ENCODE results near the gene STXBP1. TPM values are rescaled to one million over a fixed set of nuclear protein-coding genes. Genes with fewer than 3 reads are reported as not detected.

Gene STXBP1
- total RNA-seq, 4 donors from 2014 or later: 96.3 to 142 (median 105) TPM

DNA sequence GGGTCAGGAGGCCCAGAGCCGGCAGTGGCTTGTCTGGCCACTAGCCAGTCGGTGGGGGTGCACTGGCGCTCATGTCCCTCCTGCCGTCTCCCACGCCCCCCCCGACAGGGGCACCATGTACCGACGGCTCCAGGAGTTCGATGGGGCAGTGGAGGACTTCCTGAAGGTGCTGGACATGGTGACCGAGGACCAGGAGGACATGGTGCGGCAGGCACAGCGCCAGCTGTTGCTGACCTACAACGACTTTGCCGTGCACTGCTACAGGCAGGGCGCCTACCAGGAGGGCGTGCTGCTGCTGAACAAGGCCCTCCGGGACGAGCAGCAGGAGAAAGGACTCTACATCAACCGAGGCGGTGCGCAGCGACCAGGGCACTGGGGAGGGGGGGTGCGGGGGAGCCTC lies 111.9 kb downstream of the STXBP1 start:
- Histone ChIP-seq H3K36me3 (no peaks in the 10 kb centered on the region), H3K9me3 (no peaks in the 10 kb centered on the region), H3K4me1 (peaks cover 0 to 11% (median 0%) of the 10 kb centered on the region in 4 donors), H3K27me3 (peaks cover 0 to 9% of the 10 kb centered on the region in 2 donors), H3K27ac (no peak overlapping the region), H3K4me3 (no peak overlapping the region)
- no peak for TF ChIP-seq POLR2A (IDR thresholded peaks at IDR 0.05)
- WGBS, 2 donors: 46 to 53% methylated on average over 19 of the region's 23 CpGs
- DNase-seq (ENCODE audit: low spot score in 2 of 2): no peak

DNA sequence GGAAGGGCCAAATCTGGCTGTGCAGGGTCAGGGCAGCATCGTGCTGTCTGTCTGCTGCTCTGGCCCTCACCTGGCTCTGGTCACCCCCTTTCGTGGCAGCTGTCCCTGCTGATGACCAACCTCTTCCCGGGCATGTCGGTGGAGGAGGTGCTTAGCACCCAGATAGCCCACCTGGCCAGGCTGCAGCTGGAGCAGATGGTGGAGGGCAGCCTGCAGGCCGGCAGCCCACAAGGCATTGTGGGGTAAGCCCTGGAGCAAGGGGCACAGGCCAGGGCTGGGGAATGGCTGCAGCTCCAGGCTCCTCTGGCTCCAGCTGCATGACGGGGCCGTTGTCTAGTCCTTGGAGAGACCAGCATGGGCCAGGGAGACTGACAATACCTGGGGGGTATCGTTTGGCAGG lies 114.8 kb downstream of the STXBP1 start:
- H3K36me3 ChIP-seq: peaks cover 0 to 22% (median 0%) of the 10 kb centered on the region in 3 donors
- no peak overlapping the region for H3K4me3 ChIP-seq
- TF ChIP-seq POLR2A (IDR thresholded peaks at IDR 0.05) (no peak), EP300 (IDR thresholded peaks at IDR 0.05) (no peak)
- TF ChIP-seq, protein P1, sequence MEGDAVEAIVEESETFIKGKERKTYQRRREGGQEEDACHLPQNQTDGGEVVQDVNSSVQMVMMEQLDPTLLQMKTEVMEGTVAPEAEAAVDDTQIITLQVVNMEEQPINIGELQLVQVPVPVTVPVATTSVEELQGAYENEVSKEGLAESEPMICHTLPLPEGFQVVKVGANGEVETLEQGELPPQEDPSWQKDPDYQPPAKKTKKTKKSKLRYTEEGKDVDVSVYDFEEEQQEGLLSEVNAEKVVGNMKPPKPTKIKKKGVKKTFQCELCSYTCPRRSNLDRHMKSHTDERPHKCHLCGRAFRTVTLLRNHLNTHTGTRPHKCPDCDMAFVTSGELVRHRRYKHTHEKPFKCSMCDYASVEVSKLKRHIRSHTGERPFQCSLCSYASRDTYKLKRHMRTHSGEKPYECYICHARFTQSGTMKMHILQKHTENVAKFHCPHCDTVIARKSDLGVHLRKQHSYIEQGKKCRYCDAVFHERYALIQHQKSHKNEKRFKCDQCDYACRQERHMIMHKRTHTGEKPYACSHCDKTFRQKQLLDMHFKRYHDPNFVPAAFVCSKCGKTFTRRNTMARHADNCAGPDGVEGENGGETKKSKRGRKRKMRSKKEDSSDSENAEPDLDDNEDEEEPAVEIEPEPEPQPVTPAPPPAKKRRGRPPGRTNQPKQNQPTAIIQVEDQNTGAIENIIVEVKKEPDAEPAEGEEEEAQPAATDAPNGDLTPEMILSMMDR (IDR thresholded peaks at IDR 0.05): no peak
- 71 to 74% methylated on average over 8 of the region's 8 CpGs for WGBS, 2 donors
- peaks cover 0 to 12% (median 0%) of the 10 kb centered on the region in 4 donors for H3K4me1 ChIP-seq
- no peaks in the 10 kb centered on the region for H3K9me3 ChIP-seq
- H3K27ac ChIP-seq: no peak overlapping the region
- peaks cover 0 to 9% of the 10 kb centered on the region in 2 donors for H3K27me3 ChIP-seq
- DNase-seq (ENCODE audit: low spot score in 2 of 2): no peak

DNA sequence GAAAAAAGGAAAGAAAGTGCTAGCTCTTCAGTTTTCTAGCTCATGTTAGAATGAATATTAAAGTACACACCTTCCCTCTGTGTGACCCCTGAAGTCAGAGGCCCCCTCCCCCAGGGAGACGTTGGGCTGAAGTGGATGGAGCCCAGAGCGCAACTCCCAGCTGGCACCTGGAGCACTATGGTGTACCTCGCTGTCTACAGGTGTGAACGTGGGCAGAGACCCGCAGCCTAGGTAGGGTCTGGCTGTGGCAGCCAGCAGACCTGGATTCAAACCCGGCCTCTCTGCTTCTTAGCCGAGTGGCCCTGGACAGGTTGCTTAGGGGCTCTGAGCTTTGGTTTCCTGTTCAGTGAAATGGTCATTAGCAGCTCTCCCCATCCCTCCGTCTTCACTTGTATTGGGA lies 116.7 kb downstream of the STXBP1 start:
- WGBS, 2 donors: 83 to 85% methylated on average over 8 of the region's 8 CpGs
- no peak for TF ChIP-seq EP300 (IDR thresholded peaks at IDR 0.05)
- no peak for TF ChIP-seq POLR2A (IDR thresholded peaks at IDR 0.05)
- TF ChIP-seq, protein P1 (IDR thresholded peaks at IDR 0.05): no peak
- peaks cover 0 to 38% (median 0%) of the 10 kb centered on the region in 3 donors for H3K36me3 ChIP-seq
- peaks cover 0 to 9% of the 10 kb centered on the region in 2 donors for H3K27me3 ChIP-seq
- no peak for DNase-seq (ENCODE audit: low spot score in 2 of 2)
- H3K4me1 ChIP-seq: peaks cover 0 to 21% (median 1%) of the 10 kb centered on the region in 4 donors
- H3K27ac ChIP-seq: no peak overlapping the region
- no peak overlapping the region for H3K4me3 ChIP-seq
- H3K9me3 ChIP-seq: no peaks in the 10 kb centered on the region

DNA sequence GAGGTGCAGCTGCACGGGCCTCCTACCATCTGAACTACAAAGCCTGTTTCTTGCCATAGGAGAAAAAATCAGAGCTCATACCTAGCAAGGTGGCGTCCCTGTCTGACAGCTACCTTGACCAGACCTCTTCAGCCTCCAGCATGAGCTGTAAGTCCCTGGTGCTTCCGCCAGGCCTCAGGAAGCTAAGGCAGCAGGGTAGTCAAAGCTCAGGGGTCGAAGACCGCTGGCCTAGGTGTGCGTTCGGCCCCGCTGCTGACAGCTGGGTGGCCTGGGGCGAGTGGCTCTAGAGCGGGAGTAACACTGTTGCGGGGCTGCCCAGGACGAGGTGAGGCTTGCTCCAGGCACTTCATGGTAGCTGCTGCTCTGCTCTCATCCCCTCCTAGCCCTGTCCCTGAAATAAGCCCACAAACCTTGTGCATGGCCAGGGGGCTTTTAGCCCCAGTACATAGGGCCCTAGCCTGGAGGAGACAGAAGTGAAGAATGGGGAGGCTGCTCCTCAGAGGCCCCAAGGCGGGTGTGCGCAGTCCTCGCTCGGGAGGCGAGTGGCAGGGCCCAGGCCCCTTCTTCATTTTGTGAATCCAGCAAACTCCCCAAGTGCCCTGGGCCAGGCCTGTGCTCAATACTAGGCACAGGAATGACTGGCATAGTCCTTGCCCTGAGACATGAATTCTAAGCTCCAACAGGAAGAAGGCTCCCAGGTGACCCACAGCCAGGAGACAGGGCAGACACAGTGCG lies 117.6 kb downstream of the STXBP1 start:
- Histone ChIP-seq H3K4me3 (no peak overlapping the region), H3K4me1 (peaks cover 0 to 22% (median 10%) of the 10 kb centered on the region in 4 donors), H3K36me3 (peaks cover 0 to 38% (median 0%) of the 10 kb centered on the region in 3 donors), H3K27me3 (peaks cover 0 to 2% of the 10 kb centered on the region in 2 donors), H3K9me3 (no peaks in the 10 kb centered on the region), H3K27ac (no peak overlapping the region)
- TF ChIP-seq EP300 (IDR thresholded peaks at IDR 0.05) (no peak), POLR2A (IDR thresholded peaks at IDR 0.05) (no peak)
- no peak for DNase-seq (ENCODE audit: low spot score in 2 of 2)
- 80 to 88% methylated on average over 16 to 17 of the region's 18 CpGs for WGBS, 2 donors

DNA sequence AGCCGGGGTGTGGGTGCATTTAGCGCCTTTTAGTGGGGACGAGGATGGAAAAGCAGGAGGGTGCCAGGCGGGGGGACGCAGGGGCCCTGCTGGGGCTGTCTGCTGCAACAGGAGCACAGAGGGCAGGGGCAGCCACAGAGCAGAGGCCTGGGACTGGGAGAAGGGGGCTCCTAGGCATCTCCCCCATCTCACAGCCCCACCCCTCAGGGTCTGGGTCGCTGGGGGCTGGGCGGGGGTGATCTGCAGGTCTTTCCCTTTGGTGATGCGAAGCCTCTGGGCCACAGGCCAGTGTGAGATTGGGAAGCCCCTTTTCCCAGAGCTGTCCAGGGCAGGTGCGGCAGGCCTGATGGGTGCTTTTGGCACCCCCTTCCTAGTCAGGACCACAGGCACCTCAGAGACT lies 118.2 kb downstream of the STXBP1 start:
- peaks cover 0 to 38% (median 0%) of the 10 kb centered on the region in 3 donors for H3K36me3 ChIP-seq
- H3K4me3 ChIP-seq: no peak overlapping the region
- H3K27me3 ChIP-seq: no peaks in the 10 kb centered on the region
- no peak overlapping the region for H3K27ac ChIP-seq
- no peaks in the 10 kb centered on the region for H3K9me3 ChIP-seq
- TF ChIP-seq POLR2A (IDR thresholded peaks at IDR 0.05): no peak
- TF ChIP-seq EP300 (IDR thresholded peaks at IDR 0.05): no peak
- TF ChIP-seq, protein P1 (IDR thresholded peaks at IDR 0.05): no peak
- H3K4me1 ChIP-seq: peaks cover 0 to 19% (median 10%) of the 10 kb centered on the region in 4 donors
- no peak for DNase-seq (ENCODE audit: low spot score in 2 of 2)
- 85 to 86% methylated on average over 8 of the region's 9 CpGs for WGBS, 2 donors

DNA sequence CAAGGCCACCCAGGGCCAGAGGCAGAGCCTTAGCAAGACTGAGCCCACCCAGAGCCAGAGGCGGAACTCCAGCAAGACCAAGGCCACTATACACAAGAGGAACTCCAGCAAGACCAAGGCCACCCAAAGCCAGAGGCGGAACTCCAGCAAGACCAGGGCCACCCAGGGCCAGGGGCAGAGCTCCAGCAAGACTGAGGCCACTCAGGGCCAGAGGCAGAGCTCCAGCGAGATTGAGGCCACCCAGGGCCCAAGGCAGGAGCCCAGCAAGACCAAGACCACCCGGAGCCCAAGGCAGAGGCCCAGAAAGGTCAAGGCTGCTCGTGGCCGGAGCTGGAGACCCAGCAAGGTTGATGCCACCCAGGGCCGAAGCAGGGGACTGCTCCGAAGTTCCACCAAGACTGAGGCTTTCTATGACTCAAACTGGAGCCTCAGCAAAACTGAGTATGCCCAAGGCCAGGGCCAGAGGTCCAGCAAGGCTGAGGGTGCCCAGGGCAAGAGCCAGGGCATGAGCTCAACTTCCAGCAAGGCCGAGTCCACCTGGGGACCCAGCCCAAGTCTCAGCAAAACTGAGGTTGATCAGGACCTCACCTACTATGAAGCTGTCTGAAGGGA lies 118.8 kb downstream of the STXBP1 start:
- H3K36me3 ChIP-seq: peaks cover 0 to 38% (median 0%) of the 10 kb centered on the region in 3 donors
- H3K4me1 ChIP-seq: peaks cover 0 to 23% (median 10%) of the 10 kb centered on the region in 4 donors
- 82 to 84% methylated on average over 8 to 9 of the region's 9 CpGs for whole genome bisulfite sequencing, 2 donors
- DNase-seq (ENCODE audit: low spot score in 2 of 2): no peak
- no peaks in the 10 kb centered on the region for H3K27me3 ChIP-seq
- H3K27ac ChIP-seq: no peak overlapping the region
- TF ChIP-seq EP300 (IDR thresholded peaks at IDR 0.05) (no peak), POLR2A (IDR thresholded peaks at IDR 0.05) (no peak)
- TF ChIP-seq, protein P1 (IDR thresholded peaks at IDR 0.05): no peak
- H3K9me3 ChIP-seq: no peaks in the 10 kb centered on the region
- no peak overlapping the region for H3K4me3 ChIP-seq

Measured in tibial nerve (tissue), 4 donors.